ENCODE data around the gene SHROOM4.

SHROOM4 gene

DNA sequence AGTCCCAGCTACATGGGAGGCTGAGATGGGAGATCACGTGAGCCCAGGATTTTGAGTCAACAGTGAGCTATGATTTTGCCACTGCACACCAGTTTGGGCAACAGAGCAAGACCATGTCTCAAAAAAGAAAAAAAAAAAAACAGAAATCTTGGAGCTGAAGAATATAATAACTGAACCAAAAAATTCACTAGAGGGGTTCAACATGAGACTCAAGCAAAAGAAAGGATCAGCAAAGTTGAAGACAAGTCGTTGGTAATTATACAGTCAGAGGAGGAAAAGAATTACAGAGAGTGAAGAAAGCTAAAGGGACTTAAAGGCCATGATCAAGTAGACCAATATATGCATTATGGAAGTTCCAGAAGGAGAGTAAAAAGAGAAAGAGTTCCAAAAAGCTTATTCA is 26.9 kb downstream of the SHROOM4 start:
- no peak for DNase-seq (ENCODE audit: low read depth, low spot score)

DNA sequence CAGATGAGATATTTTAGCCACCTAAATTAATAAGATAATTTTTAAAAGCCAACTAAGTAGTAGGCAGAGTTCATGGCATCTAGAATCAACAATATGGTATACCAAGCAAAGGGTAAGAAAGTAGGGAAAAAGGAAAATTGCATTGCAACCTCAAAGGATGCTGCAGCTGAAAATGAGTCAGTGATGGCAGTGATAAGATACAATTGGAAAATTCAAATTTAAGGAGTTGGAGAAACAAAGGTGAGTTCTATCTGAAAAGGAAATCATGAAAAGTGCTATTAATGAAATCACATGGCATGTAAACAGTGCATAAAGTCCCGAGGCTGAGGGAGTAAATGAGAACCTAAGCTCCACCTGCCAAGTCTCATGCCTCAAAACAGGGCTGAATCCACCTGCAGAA is 33.9 kb downstream of the SHROOM4 start:
- no peak for DNase-seq (ENCODE audit: low read depth, low spot score)

GRCh38 chrX:50779694-50780093 is 34.3 kb downstream of the SHROOM4 start:
- no peak for DNase-seq (ENCODE audit: low read depth, low spot score)

- no peak for DNase-seq (ENCODE audit: low read depth, low spot score)
These were observed 35.7 kb downstream of the SHROOM4 start for GRCh38 chrX:50778272-50778671.

GRCh38 chrX:50776248-50776647 is 37.7 kb downstream of the SHROOM4 start:
- no peak for DNase-seq (ENCODE audit: low read depth, low spot score)

- no peak for DNase-seq (ENCODE audit: low read depth, low spot score)
These were observed 42.6 kb downstream of the SHROOM4 start for GRCh38 chrX:50771382-50771781.

DNA sequence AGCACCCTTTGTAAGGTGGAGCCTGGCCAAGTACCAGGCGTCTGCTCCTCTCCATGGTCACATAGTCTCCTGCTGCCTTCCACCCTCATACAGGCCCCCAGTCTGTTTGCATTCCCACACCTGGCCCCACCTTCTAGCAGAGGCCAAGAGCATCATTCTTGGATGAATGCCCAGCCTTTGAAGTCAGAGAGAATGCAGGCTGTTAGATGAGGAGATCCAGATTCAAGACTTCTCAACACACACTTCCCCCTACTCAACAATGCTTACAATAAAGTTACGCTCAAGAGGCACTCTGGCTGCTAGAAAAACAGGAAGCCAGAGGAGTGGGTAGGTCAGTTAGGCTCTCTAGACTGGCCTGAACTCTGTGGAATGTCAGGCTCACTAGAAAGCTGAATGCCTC is 43.3 kb downstream of the SHROOM4 start:
- DNase-seq (ENCODE audit: low read depth, low spot score): no peak

- no peak for DNase-seq (ENCODE audit: low read depth, low spot score)
These were observed 44.5 kb downstream of the SHROOM4 start for GRCh38 chrX:50769389-50770063.

- DNase-seq (ENCODE audit: low read depth, low spot score): no peak
These were observed 45.2 kb downstream of the SHROOM4 start for GRCh38 chrX:50768801-50769200.

- no peak for DNase-seq (ENCODE audit: low read depth, low spot score)
These were observed 48.0 kb downstream of the SHROOM4 start for GRCh38 chrX:50765986-50766385.

DNA sequence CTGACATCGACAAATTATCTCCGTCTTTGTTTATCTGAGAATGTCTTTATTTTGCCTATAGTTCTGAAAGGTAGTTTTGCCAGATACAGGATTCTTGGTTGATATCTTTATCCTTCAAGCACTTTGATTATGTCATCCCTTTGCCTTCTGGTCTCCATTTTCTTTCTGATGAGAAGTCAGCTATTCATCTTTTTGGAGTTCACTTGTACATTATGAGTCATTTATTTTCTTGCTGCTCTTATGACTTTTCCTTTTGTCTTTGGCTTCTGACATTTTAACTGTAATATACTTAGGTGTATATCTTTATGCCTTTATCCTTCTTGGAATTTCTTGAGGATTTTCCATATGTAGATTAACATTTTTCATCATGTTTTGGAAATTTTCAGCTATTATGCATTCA is 51.4 kb downstream of the SHROOM4 start:
- no peak for DNase-seq (ENCODE audit: low read depth, low spot score)

- no peak for DNase-seq (ENCODE audit: low read depth, low spot score)
These were observed 57.7 kb downstream of the SHROOM4 start for GRCh38 chrX:50756276-50756675.

GRCh38 chrX:50751091-50751490 is 62.9 kb downstream of the SHROOM4 start:
- DNase-seq (ENCODE audit: low read depth, low spot score): no peak

GRCh38 chrX:50747471-50747900 is 66.5 kb downstream of the SHROOM4 start:
- no peak for DNase-seq (ENCODE audit: low read depth, low spot score)

GRCh38 chrX:50736656-50737055 is 77.3 kb downstream of the SHROOM4 start:
- no peak for DNase-seq (ENCODE audit: low read depth, low spot score)

GRCh38 chrX:50726296-50726695 is 87.7 kb downstream of the SHROOM4 start:
- DNase-seq (ENCODE audit: low read depth, low spot score): no peak

GRCh38 chrX:50725310-50725709 is 88.7 kb downstream of the SHROOM4 start:
- DNase-seq (ENCODE audit: low read depth, low spot score): no peak

- no peak for DNase-seq (ENCODE audit: low read depth, low spot score)
These were observed 91.0 kb downstream of the SHROOM4 start for GRCh38 chrX:50723006-50723405.

- DNase-seq (ENCODE audit: low read depth, low spot score): no peak
These were observed 92.1 kb downstream of the SHROOM4 start for GRCh38 chrX:50721764-50722521.

DNA sequence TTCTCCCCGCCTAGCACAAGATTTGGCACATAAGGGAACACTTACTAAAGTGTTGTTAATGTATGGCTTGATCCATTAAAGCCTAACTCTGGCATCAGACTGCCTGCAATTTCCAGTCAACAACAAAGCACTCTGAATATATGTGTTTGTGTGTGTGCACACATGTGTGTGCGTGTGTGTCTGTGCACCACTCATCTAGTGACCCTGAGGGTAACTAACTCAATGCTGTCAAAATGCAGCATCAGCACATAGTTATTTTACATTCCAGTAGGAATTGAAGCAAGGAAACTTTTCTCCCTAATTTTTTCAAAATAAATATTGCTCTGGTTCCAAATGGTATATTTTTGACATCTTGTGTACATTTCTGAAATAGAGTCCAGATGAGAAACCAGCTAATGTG is 94.4 kb downstream of the SHROOM4 start:
- DNase-seq (ENCODE audit: low read depth, low spot score): no peak

- DNase-seq (ENCODE audit: low read depth, low spot score): no peak
These were observed 95.2 kb downstream of the SHROOM4 start for GRCh38 chrX:50718776-50719175.

- no peak for DNase-seq (ENCODE audit: low read depth, low spot score)
These were observed 97.3 kb downstream of the SHROOM4 start for GRCh38 chrX:50716706-50717105.

GRCh38 chrX:50712777-50713176 is 101.2 kb downstream of the SHROOM4 start:
- no peak for DNase-seq (ENCODE audit: low read depth, low spot score)
